WTC11 (cell line): Measurements from ENCODE around the gene CENPF. TPM values are rescaled to one million over a fixed set of nuclear protein-coding genes. Genes with fewer than 3 reads are reported as not detected.

Source experiments
- ATAC-seq: fragments of 200-7000 bp; cut with Tn5 transposase; 2 replicates; pipeline ENCODE4 v1.10.0; 2021; ENCODE audit warnings: mild to moderate bottlenecking, moderate library complexity
- CTCF ChIA-PET: fragments of 300-600 bp; sonication (Branson Sonifier 250); formaldehyde crosslinking; loops from one replicate; lab custom pipeline; 2021; ENCODE audit warnings: antibody characterized with exemption; lab: Charles Lee
- POLR2A ChIA-PET: fragments of 350-600 bp; sonication (Branson Sonifier 250); formaldehyde crosslinking; loops from one replicate; lab custom pipeline; 2021; ENCODE audit warnings: antibody characterized with exemption; lab: Charles Lee
- DNase-seq: peaks from one replicate; pipeline ENCODE4 v3.0.0; 2021; ENCODE audit warnings: low spot score
- H3K27ac Mint-ChIP-seq: 2 replicates; pipeline ENCODE4 v1.8.0; 2021; ENCODE audit warnings: mixed read lengths
- H3K27me3 Mint-ChIP-seq: 2 replicates; pipeline ENCODE4 v1.8.0; 2021; ENCODE audit warnings: low read depth, mild to moderate bottlenecking, moderate library complexity, mixed read lengths
- H3K36me3 Mint-ChIP-seq: 2 replicates; pipeline ENCODE4 v1.8.0; 2021; ENCODE audit warnings: mixed read lengths
- H3K4me1 Mint-ChIP-seq: 2 replicates; pipeline ENCODE4 v1.8.0; 2022; ENCODE audit warnings: mixed read lengths
- H3K4me3 Mint-ChIP-seq: 2 replicates; pipeline ENCODE4 v1.8.0; 2021; ENCODE audit warnings: mild to moderate bottlenecking, moderate library complexity, mixed read lengths
- H3K9me3 Mint-ChIP-seq: 2 replicates; pipeline ENCODE4 v1.8.0; 2021; ENCODE audit warnings: mixed read lengths
- ATF1 ChIP-seq: sonication (generic); formaldehyde crosslinking; IDR thresholded peaks from 2 replicates; pipeline ENCODE4 v1.8.1; 2023; ENCODE audit warnings: mild to moderate bottlenecking, moderate library complexity, missing genetic modification reagents
- GTF2I ChIP-seq: fragments of 250-450 bp; sonication (Bioruptor Pico); conservative IDR thresholded peaks from 2 replicates; pipeline ENCODE4 v1.4.0; 2021; ENCODE audit warnings: mild to moderate bottlenecking
- IRF2 ChIP-seq: sonication (generic); formaldehyde crosslinking; IDR thresholded peaks from 2 replicates; pipeline ENCODE4 v1.8.0; 2022; ENCODE audit warnings: low read depth, missing genetic modification reagents, borderline replicate concordance
- NFYB ChIP-seq: sonication (generic); formaldehyde crosslinking; conservative IDR thresholded peaks from 2 replicates; pipeline ENCODE4 v1.8.0; 2022; ENCODE audit warnings: low read depth, missing genetic modification reagents
- NR3C1 ChIP-seq: sonication (generic); formaldehyde crosslinking; conservative IDR thresholded peaks from 2 replicates; pipeline ENCODE4 v1.8.1; 2023; ENCODE audit warnings: low read depth, mild to moderate bottlenecking, missing genetic modification reagents
- STAT6 ChIP-seq: sonication (generic); formaldehyde crosslinking; conservative IDR thresholded peaks from 2 replicates; pipeline ENCODE4 v1.8.1; 2023; ENCODE audit warnings: mild to moderate bottlenecking, low read depth, missing genetic modification reagents, moderate library complexity
- TEAD4 ChIP-seq: sonication (generic); formaldehyde crosslinking; IDR thresholded peaks from 2 replicates; pipeline ENCODE4 v1.8.0; 2022; ENCODE audit warnings: mild to moderate bottlenecking, missing genetic modification reagents
- TP53 ChIP-seq: sonication (generic); formaldehyde crosslinking; IDR thresholded peaks from 2 replicates; pipeline ENCODE4 v1.8.1; 2023; ENCODE audit warnings: mild to moderate bottlenecking, missing genetic modification reagents
- ZMAT4 ChIP-seq: fragments of 250-450 bp; sonication (Bioruptor Pico); IDR thresholded peaks from 2 replicates; pipeline ENCODE4 v1.9.0; 2021; ENCODE audit warnings: mild to moderate bottlenecking
- ZNF396 ChIP-seq: fragments of 250-450 bp; sonication (Bioruptor Pico); IDR thresholded peaks from 2 replicates; pipeline ENCODE4 v1.8.0; 2021; ENCODE audit warnings: mild to moderate bottlenecking, moderate library complexity, borderline replicate concordance
- total RNA-seq: library from RNA; stranded (reverse); gene quantifications from 3 replicates; pipeline ENCODE4 v1.2.3, GENCODE V29; 2021
- TF ChIP-seq, protein P1 (sequence below): sonication (generic); formaldehyde crosslinking; IDR thresholded peaks from 2 replicates; pipeline ENCODE4 v1.8.0; 2022; ENCODE audit warnings: mild to moderate bottlenecking, missing genetic modification reagents
- TF ChIP-seq, protein P2 (sequence below): sonication (generic); formaldehyde crosslinking; IDR thresholded peaks from 2 replicates; pipeline ENCODE4 v1.8.1; 2022; ENCODE audit warnings: missing genetic modification reagents, borderline replicate concordance
- TF ChIP-seq, protein P3 (sequence below): sonication (generic); formaldehyde crosslinking; IDR thresholded peaks from 2 replicates; pipeline ENCODE4 v1.8.1; 2023; ENCODE audit warnings: mild to moderate bottlenecking, missing genetic modification reagents, moderate library complexity
- TF ChIP-seq, protein P4 (sequence below): fragments of 250-450 bp; sonication (Bioruptor Pico); IDR thresholded peaks from 2 replicates; pipeline ENCODE4 v1.9.0; 2021; ENCODE audit warnings: mild to moderate bottlenecking, borderline replicate concordance
- TF ChIP-seq, protein P5 (sequence below): sonication (generic); formaldehyde crosslinking; IDR thresholded peaks from 2 replicates; pipeline ENCODE4 v1.8.0; 2022; ENCODE audit warnings: mild to moderate bottlenecking, missing genetic modification reagents
- TF ChIP-seq, protein P6 (sequence below): sonication (generic); formaldehyde crosslinking; IDR thresholded peaks from 2 replicates; pipeline ENCODE4 v1.8.0; 2022; ENCODE audit warnings: mild to moderate bottlenecking, missing genetic modification reagents

Gene CENPF
- total RNA-seq, 1 experiment from 2014 or later, result 166 TPM

DNA sequence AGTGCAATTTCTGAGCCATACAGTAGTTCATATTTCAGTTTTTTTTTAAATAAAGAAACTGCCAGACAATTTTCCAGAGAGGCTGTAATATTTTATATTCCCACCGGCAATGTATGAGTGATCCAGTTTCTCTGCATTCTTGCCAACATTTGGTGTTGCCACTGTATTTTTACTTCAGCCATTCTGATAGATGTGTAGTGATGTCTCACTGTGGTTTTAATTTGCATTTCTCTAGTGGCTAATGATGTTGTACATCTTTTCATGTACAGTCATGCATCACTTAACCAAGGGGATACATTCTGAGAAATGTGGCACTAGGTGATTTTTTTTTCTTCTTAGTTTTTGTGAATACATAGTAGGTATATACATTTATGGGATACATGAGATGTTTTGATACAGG lies 99.6 kb downstream of the CENPF start:
- Mint-ChIP-seq H3K27me3 (no peaks in the 10 kb centered on the region), H3K27ac (no peak overlapping the region), H3K4me3 (no peak overlapping the region), H3K4me1 (no peaks in the 10 kb centered on the region), H3K9me3 (peaks cover 32% of the 10 kb centered on the region), H3K36me3 (no peaks in the 10 kb centered on the region)
- DNase-seq (no peak), ATAC-seq (no peak)
- CTCF ChIA-PET, result no interaction called here
- POLR2A ChIA-PET, result no interaction called here
- TF ChIP-seq ATF1 (CRISPR knock-in tag), result no peak
- no peak for TF ChIP-seq NR3C1 (CRISPR knock-in tag)
- no peak for TF ChIP-seq TEAD4 (CRISPR knock-in tag)
- TF ChIP-seq, protein P1, sequence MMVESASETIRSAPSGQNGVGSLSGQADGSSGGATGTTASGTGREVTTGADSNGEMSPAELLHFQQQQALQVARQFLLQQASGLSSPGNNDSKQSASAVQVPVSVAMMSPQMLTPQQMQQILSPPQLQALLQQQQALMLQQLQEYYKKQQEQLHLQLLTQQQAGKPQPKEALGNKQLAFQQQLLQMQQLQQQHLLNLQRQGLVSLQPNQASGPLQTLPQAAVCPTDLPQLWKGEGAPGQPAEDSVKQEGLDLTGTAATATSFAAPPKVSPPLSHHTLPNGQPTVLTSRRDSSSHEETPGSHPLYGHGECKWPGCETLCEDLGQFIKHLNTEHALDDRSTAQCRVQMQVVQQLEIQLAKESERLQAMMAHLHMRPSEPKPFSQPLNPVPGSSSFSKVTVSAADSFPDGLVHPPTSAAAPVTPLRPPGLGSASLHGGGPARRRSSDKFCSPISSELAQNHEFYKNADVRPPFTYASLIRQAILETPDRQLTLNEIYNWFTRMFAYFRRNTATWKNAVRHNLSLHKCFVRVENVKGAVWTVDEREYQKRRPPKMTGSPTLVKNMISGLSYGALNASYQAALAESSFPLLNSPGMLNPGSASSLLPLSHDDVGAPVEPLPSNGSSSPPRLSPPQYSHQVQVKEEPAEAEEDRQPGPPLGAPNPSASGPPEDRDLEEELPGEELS (CRISPR knock-in tag), result no peak
- TF ChIP-seq, protein P2, sequence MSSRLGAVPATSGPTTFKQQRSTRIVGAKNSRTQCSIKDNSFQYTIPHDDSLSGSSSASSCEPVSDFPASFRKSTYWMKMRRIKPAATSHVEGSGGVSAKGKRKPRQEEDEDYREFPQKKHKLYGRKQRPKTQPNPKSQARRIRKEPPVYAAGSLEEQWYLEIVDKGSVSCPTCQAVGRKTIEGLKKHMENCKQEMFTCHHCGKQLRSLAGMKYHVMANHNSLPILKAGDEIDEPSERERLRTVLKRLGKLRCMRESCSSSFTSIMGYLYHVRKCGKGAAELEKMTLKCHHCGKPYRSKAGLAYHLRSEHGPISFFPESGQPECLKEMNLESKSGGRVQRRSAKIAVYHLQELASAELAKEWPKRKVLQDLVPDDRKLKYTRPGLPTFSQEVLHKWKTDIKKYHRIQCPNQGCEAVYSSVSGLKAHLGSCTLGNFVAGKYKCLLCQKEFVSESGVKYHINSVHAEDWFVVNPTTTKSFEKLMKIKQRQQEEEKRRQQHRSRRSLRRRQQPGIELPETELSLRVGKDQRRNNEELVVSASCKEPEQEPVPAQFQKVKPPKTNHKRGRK (CRISPR knock-in tag), result no peak
- TF ChIP-seq, protein P3, sequence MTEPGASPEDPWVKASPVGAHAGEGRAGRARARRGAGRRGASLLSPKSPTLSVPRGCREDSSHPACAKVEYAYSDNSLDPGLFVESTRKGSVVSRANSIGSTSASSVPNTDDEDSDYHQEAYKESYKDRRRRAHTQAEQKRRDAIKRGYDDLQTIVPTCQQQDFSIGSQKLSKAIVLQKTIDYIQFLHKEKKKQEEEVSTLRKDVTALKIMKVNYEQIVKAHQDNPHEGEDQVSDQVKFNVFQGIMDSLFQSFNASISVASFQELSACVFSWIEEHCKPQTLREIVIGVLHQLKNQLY, result no peak
- TF ChIP-seq ZNF396 (CRISPR knock-in tag), result no peak
- no peak for TF ChIP-seq ZMAT4 (CRISPR knock-in tag)
- TF ChIP-seq, protein P4, sequence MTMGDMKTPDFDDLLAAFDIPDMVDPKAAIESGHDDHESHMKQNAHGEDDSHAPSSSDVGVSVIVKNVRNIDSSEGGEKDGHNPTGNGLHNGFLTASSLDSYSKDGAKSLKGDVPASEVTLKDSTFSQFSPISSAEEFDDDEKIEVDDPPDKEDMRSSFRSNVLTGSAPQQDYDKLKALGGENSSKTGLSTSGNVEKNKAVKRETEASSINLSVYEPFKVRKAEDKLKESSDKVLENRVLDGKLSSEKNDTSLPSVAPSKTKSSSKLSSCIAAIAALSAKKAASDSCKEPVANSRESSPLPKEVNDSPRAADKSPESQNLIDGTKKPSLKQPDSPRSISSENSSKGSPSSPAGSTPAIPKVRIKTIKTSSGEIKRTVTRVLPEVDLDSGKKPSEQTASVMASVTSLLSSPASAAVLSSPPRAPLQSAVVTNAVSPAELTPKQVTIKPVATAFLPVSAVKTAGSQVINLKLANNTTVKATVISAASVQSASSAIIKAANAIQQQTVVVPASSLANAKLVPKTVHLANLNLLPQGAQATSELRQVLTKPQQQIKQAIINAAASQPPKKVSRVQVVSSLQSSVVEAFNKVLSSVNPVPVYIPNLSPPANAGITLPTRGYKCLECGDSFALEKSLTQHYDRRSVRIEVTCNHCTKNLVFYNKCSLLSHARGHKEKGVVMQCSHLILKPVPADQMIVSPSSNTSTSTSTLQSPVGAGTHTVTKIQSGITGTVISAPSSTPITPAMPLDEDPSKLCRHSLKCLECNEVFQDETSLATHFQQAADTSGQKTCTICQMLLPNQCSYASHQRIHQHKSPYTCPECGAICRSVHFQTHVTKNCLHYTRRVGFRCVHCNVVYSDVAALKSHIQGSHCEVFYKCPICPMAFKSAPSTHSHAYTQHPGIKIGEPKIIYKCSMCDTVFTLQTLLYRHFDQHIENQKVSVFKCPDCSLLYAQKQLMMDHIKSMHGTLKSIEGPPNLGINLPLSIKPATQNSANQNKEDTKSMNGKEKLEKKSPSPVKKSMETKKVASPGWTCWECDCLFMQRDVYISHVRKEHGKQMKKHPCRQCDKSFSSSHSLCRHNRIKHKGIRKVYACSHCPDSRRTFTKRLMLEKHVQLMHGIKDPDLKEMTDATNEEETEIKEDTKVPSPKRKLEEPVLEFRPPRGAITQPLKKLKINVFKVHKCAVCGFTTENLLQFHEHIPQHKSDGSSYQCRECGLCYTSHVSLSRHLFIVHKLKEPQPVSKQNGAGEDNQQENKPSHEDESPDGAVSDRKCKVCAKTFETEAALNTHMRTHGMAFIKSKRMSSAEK (CRISPR knock-in tag), result no peak

DNA sequence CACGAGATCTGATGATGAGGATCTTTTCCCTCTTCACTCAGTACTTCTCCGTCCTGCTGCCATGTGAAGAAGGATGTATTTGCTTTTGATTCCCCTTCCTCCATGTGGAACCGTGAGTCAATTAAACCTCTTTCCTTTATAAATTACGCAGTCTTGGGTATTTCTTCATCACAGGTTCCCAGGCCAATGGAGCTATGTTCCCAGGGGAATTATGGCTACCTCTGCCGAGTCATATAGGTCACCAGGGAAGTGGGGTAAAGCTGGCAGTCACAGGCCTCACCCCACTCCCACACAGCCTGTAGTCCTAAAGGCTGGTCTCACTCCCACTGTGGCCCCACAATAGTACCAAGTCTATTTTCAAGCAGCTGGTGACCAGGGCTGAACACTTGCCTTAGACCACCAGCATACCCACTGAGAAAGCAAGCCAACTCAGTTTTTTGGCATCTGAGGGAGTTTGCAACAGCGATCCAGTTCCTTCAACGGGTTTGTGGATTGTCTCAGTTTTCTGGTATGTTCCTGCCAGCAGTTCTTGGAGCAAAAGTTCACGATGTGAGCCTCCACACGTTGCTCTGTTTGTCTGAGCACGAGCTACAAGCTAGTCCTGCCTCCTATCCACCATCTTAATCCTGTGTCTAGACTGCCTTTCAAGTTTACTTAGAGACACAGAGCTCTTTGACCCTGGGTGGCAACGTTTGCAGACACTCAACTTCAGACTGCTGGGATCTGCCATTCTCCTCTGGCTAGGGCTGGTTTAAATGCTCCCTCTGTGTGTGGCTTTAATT lies 104.5 kb downstream of the CENPF start:
- Mint-ChIP-seq H3K27me3 (no peaks in the 10 kb centered on the region), H3K9me3 (peaks cover 24% of the 10 kb centered on the region), H3K4me1 (no peaks in the 10 kb centered on the region), H3K4me3 (no peak overlapping the region), H3K27ac (no peak overlapping the region), H3K36me3 (no peaks in the 10 kb centered on the region)
- ATAC-seq (peak; percentile 34; the same call in 1 of the 2 replicates), DNase-seq (no peak)
- ChIA-PET CTCF (no interaction called here), POLR2A (no interaction called here)
- TF ChIP-seq, protein P5, sequence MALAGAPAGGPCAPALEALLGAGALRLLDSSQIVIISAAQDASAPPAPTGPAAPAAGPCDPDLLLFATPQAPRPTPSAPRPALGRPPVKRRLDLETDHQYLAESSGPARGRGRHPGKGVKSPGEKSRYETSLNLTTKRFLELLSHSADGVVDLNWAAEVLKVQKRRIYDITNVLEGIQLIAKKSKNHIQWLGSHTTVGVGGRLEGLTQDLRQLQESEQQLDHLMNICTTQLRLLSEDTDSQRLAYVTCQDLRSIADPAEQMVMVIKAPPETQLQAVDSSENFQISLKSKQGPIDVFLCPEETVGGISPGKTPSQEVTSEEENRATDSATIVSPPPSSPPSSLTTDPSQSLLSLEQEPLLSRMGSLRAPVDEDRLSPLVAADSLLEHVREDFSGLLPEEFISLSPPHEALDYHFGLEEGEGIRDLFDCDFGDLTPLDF (CRISPR knock-in tag), result no peak
- no peak for TF ChIP-seq NFYB (CRISPR knock-in tag)
- no peak for TF ChIP-seq TP53
- TF ChIP-seq GTF2I (CRISPR knock-in tag), result no peak
- TF ChIP-seq ATF1 (CRISPR knock-in tag), result no peak
- TF ChIP-seq IRF2, result no peak
- TF ChIP-seq, protein P6, sequence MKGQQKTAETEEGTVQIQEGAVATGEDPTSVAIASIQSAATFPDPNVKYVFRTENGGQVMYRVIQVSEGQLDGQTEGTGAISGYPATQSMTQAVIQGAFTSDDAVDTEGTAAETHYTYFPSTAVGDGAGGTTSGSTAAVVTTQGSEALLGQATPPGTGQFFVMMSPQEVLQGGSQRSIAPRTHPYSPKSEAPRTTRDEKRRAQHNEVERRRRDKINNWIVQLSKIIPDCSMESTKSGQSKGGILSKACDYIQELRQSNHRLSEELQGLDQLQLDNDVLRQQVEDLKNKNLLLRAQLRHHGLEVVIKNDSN (CRISPR knock-in tag), result no peak
- no peak for TF ChIP-seq STAT6 (CRISPR knock-in tag)
